ENCODE measurements around the gene OR52K2. TPM values are rescaled to one million over a fixed set of nuclear protein-coding genes. Genes with fewer than 3 reads are reported as not detected.

Gene OR52K2
- polyA plus RNA-seq, 1 donor from 2014 or later, result not detected

DNA sequence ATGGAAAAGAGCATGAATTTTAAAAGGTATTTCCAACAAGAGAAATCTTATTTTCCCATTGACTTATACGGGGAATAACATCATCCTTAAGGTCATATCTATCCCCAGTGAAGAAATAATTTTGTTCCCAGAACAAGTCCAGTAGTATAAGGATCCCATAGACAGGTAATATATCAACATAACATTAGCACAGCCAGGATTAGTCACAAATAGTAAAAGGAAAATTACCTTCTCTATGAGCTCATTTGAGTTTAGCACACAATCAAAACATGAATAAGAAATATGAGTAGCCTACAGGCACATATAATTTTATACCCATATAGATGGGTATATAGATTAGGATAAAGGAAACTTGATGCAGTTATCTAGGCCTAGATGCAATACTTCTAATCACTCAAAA lies 30.5 kb downstream of the OR52K2 start:
- Histone ChIP-seq H2AFZ (ENCODE audit: low read depth, low read length) (no peak overlapping the region), H3K9ac (ENCODE audit: low read length) (no peak overlapping the region), H4K20me1 (ENCODE audit: insufficient read depth) (no peaks in the 10 kb centered on the region), H3F3A (ENCODE audit: insufficient read depth, low read length, poor library complexity, severe bottlenecking) (no peaks in the 10 kb centered on the region), H3K9me3 (ENCODE audit: low read length) (no peaks in the 10 kb centered on the region), H3K79me2 (replicated peaks; ENCODE audit: insufficient read depth, low read length) (no peaks in the 10 kb centered on the region), H3K27me3 (ENCODE audit: insufficient read depth, low read depth, low read length) (no peaks in the 10 kb centered on the region), H3K4me2 (ENCODE audit: low read length) (no peak overlapping the region), H3K27ac (ENCODE audit: low read length) (no peak overlapping the region), H3K4me3 (ENCODE audit: low read length) (no peak overlapping the region), H3K9me2 (ENCODE audit: insufficient read depth, low read length) (no peaks in the 10 kb centered on the region), H3K36me3 (ENCODE audit: insufficient read depth, low read length) (no peaks in the 10 kb centered on the region)
- TF ChIP-seq MXI1 (conservative IDR thresholded peaks at IDR 0.05; ENCODE audit: poor library complexity, severe bottlenecking), result no peak
- TF ChIP-seq TAF1 (IDR thresholded peaks at IDR 0.05; ENCODE audit: low read depth), result no peak
- TF ChIP-seq, protein P1, sequence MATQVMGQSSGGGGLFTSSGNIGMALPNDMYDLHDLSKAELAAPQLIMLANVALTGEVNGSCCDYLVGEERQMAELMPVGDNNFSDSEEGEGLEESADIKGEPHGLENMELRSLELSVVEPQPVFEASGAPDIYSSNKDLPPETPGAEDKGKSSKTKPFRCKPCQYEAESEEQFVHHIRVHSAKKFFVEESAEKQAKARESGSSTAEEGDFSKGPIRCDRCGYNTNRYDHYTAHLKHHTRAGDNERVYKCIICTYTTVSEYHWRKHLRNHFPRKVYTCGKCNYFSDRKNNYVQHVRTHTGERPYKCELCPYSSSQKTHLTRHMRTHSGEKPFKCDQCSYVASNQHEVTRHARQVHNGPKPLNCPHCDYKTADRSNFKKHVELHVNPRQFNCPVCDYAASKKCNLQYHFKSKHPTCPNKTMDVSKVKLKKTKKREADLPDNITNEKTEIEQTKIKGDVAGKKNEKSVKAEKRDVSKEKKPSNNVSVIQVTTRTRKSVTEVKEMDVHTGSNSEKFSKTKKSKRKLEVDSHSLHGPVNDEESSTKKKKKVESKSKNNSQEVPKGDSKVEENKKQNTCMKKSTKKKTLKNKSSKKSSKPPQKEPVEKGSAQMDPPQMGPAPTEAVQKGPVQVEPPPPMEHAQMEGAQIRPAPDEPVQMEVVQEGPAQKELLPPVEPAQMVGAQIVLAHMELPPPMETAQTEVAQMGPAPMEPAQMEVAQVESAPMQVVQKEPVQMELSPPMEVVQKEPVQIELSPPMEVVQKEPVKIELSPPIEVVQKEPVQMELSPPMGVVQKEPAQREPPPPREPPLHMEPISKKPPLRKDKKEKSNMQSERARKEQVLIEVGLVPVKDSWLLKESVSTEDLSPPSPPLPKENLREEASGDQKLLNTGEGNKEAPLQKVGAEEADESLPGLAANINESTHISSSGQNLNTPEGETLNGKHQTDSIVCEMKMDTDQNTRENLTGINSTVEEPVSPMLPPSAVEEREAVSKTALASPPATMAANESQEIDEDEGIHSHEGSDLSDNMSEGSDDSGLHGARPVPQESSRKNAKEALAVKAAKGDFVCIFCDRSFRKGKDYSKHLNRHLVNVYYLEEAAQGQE (IDR thresholded peaks at IDR 0.05; ENCODE audit: borderline replicate concordance), result no peak
- no peak for TF ChIP-seq POLR2AphosphoS5 (IDR thresholded peaks at IDR 0.05)
- no peak for TF ChIP-seq EP300 (conservative IDR thresholded peaks at IDR 0.05; ENCODE audit: poor library complexity, severe bottlenecking)
- no peak for TF ChIP-seq EZH2 (IDR thresholded peaks at IDR 0.05; ENCODE audit: borderline replicate concordance, insufficient read depth, low read length, poor library complexity, severe bottlenecking)
- TF ChIP-seq RAD21 (conservative IDR thresholded peaks at IDR 0.05), result no peak
- TF ChIP-seq, protein P2, sequence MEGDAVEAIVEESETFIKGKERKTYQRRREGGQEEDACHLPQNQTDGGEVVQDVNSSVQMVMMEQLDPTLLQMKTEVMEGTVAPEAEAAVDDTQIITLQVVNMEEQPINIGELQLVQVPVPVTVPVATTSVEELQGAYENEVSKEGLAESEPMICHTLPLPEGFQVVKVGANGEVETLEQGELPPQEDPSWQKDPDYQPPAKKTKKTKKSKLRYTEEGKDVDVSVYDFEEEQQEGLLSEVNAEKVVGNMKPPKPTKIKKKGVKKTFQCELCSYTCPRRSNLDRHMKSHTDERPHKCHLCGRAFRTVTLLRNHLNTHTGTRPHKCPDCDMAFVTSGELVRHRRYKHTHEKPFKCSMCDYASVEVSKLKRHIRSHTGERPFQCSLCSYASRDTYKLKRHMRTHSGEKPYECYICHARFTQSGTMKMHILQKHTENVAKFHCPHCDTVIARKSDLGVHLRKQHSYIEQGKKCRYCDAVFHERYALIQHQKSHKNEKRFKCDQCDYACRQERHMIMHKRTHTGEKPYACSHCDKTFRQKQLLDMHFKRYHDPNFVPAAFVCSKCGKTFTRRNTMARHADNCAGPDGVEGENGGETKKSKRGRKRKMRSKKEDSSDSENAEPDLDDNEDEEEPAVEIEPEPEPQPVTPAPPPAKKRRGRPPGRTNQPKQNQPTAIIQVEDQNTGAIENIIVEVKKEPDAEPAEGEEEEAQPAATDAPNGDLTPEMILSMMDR (IDR thresholded peaks at IDR 0.05; ENCODE audit: poor library complexity, severe bottlenecking), result no peak
- no peak for TF ChIP-seq SMC3 (conservative IDR thresholded peaks at IDR 0.05; ENCODE audit: poor library complexity)

- H3K9me2 ChIP-seq (ENCODE audit: insufficient read depth, low read length), result no peaks in the 10 kb centered on the region
- no peaks in the 10 kb centered on the region for H4K20me1 ChIP-seq (ENCODE audit: insufficient read depth)
- H3K27ac ChIP-seq (ENCODE audit: low read length), result no peak overlapping the region
- no peaks in the 10 kb centered on the region for H3K79me2 ChIP-seq (replicated peaks; ENCODE audit: insufficient read depth, low read length)
- no peak overlapping the region for H3K9ac ChIP-seq (ENCODE audit: low read length)
- H3F3A ChIP-seq (ENCODE audit: insufficient read depth, low read length, poor library complexity, severe bottlenecking), result no peaks in the 10 kb centered on the region
- TF ChIP-seq EP300 (conservative IDR thresholded peaks at IDR 0.05; ENCODE audit: poor library complexity, severe bottlenecking) (no peak), MXI1 (conservative IDR thresholded peaks at IDR 0.05; ENCODE audit: poor library complexity, severe bottlenecking) (no peak), TAF1 (IDR thresholded peaks at IDR 0.05; ENCODE audit: low read depth) (no peak), POLR2AphosphoS5 (IDR thresholded peaks at IDR 0.05) (no peak), EZH2 (IDR thresholded peaks at IDR 0.05; ENCODE audit: borderline replicate concordance, insufficient read depth, low read length, poor library complexity, severe bottlenecking) (no peak), RAD21 (conservative IDR thresholded peaks at IDR 0.05) (no peak)
- TF ChIP-seq, protein P1 (IDR thresholded peaks at IDR 0.05; ENCODE audit: borderline replicate concordance), result no peak
- TF ChIP-seq, protein P2 (IDR thresholded peaks at IDR 0.05; ENCODE audit: poor library complexity, severe bottlenecking), result no peak
- no peak overlapping the region for H2AFZ ChIP-seq (ENCODE audit: low read depth, low read length)
- no peak overlapping the region for H3K4me3 ChIP-seq (ENCODE audit: low read length)
- H3K9me3 ChIP-seq (ENCODE audit: low read length), result no peaks in the 10 kb centered on the region
- no peaks in the 10 kb centered on the region for H3K36me3 ChIP-seq (ENCODE audit: insufficient read depth, low read length)
- H3K27me3 ChIP-seq (ENCODE audit: insufficient read depth, low read depth, low read length), result no peaks in the 10 kb centered on the region
- no peak overlapping the region for H3K4me2 ChIP-seq (ENCODE audit: low read length)
These were observed 31.6 kb downstream of the OR52K2 start for GRCh38 chr11:4480577-4481239.
